K562 (cell line): ENCODE results near the gene PIN1. TPM values are rescaled to one million over a fixed set of nuclear protein-coding genes. Genes with fewer than 3 reads are reported as not detected.
"Not testable (repeated sequence)": the region's sequence is repeated elsewhere in the genome, so short reads cannot be mapped to it uniquely, and the experiment has no call there.

Experiments
- ATAC-seq: fragments of 200-7000 bp; cut with Tn5 transposase; 3 replicates; pipeline ENCODE4 v1.9.1; 2020; ENCODE audit warnings: moderate library complexity
- BruUV-seq: library from RNA; stranded (reverse); fragments of 400-500 nt; replicated peaks from 2 replicates; lab custom pipeline; 2021; lab: Mats Ljungman, UMichigan
- CTCF ChIA-PET: fragments of 300-600 bp; formaldehyde crosslinking; extraction: SDS; loops from one replicate; lab custom pipeline; 2021; ENCODE audit warnings: low intra/inter-chr PET ratio; lab: Yijun Ruan, JAX
- POLR2A ChIA-PET: fragments of 300-600, 350-650 bp; sonication (Branson Sonifier 250); formaldehyde crosslinking; extraction: SDS; loops from one replicate; lab custom pipeline; 2021; ENCODE audit warnings: antibody characterized with exemption, inconsistent platforms; lab: Yijun Ruan, JAX
- DNase-seq, 4 experiments: peaks; one replicate each; pipeline versions ENCODE4 v3.0.0 to v3.0.0-alpha.2; 2011 to 2018; ENCODE audit warnings: low spot score in 3 of 4, mixed read lengths in 3 of 4; ENCODE audit errors: extremely low read depth in 1 of 4
- FAIRE-seq: peaks from 2 replicates; lab custom pipeline; 2011; peaks lifted over from hg19 to GRCh38; lab: Jason Lieb, UNC
- H2AFZ ChIP-seq: 2 replicates; pipeline ENCODE4 v1.6.0; 2011; ENCODE audit warnings: low read depth, low read length, control low read depth, inconsistent platforms
- H3K27ac ChIP-seq: fragments of 200-600 bp; 3 replicates; pipeline ENCODE4 v1.8.0; 2011; ENCODE audit warnings: low read depth, mild to moderate bottlenecking, control low read depth, inconsistent platforms, low read length, moderate library complexity, mixed read lengths; ENCODE audit errors: extremely low read depth
- H3K27me3 ChIP-seq, 2 experiments: fragments of 300-600 bp in 1 of 2; 2 replicates in 1 of 2; 3 replicates in 1 of 2; pipeline versions ENCODE4 v1.6.0 to v1.8.0; 2011; ENCODE audit warnings: inconsistent platforms in 2 of 2, low read length in 2 of 2, mild to moderate bottlenecking in 1 of 2, mixed read lengths in 1 of 2, moderate library complexity in 1 of 2; ENCODE audit not compliant: control insufficient read depth in 2 of 2, insufficient read depth in 2 of 2
- H3K36me3 ChIP-seq: fragments of 300-600 bp; 3 replicates; pipeline ENCODE4 v1.8.0; 2011; ENCODE audit warnings: mild to moderate bottlenecking, low read length, inconsistent platforms; ENCODE audit not compliant: control insufficient read depth, insufficient read depth
- H3K4me1 ChIP-seq, 2 experiments: fragments of 200-600 bp in 1 of 2; replicated peaks in 1 of 2; 2 replicates in 1 of 2; 3 replicates in 1 of 2; pipeline versions ENCODE4 v1.5.1 to v1.8.0; 2011; ENCODE audit warnings: inconsistent platforms in 2 of 2, low read length in 2 of 2, mild to moderate bottlenecking in 1 of 2, mixed read lengths in 1 of 2, moderate library complexity in 1 of 2; ENCODE audit not compliant: control insufficient read depth in 2 of 2, insufficient read depth in 2 of 2
- H3K4me2 ChIP-seq: 2 replicates; pipeline ENCODE4 v1.6.1; 2011; ENCODE audit warnings: low read length, control low read depth, inconsistent platforms, mixed read lengths; ENCODE audit not compliant: insufficient read depth
- H3K4me3 ChIP-seq: fragments of 200-600 bp; sonication (generic), shearing (Covaris generic); 2 replicates; pipeline ENCODE4 v1.5.1; 2016; ENCODE audit warnings: control low read depth, inconsistent platforms
- H3K79me2 ChIP-seq: fragments of 200-600 bp; 3 replicates; pipeline ENCODE4 v1.8.0; 2011; ENCODE audit warnings: low read length, inconsistent platforms; ENCODE audit not compliant: control insufficient read depth, insufficient read depth
- H3K9ac ChIP-seq, 2 experiments: 2 replicates each; pipeline versions ENCODE4 v1.6.0 to v1.6.1; 2011; ENCODE audit warnings: low read depth in 2 of 2, low read length in 2 of 2, control low read depth in 1 of 2, inconsistent platforms in 1 of 2, mild to moderate bottlenecking in 1 of 2, mixed read lengths in 1 of 2; ENCODE audit not compliant: insufficient read depth in 1 of 2
- H3K9me1 ChIP-seq: one replicate; pipeline ENCODE4 v1.6.0; 2011; ENCODE audit warnings: inconsistent platforms, mild to moderate bottlenecking, low read length, moderate library complexity; ENCODE audit not compliant: control insufficient read depth, insufficient read depth
- H3K9me3 ChIP-seq: replicated peaks from 2 replicates; pipeline ENCODE4 v1.5.1; 2011; ENCODE audit warnings: low read depth, low read length, inconsistent platforms; ENCODE audit not compliant: control insufficient read depth, insufficient read depth
- H4K20me1 ChIP-seq: replicated peaks from 2 replicates; pipeline ENCODE4 v1.6.1; 2011; ENCODE audit warnings: low read length, inconsistent platforms, mixed read lengths; ENCODE audit not compliant: control insufficient read depth, insufficient read depth
- ASH1L ChIP-seq: fragments of 450-650 bp; IDR thresholded peaks from 2 replicates; pipeline ENCODE4 v1.6.1; 2018; ENCODE audit warnings: borderline replicate concordance, mild to moderate bottlenecking, low read depth; ENCODE audit not compliant: partially characterized antibody
- CXXC5 ChIP-seq: fragments of 250-450 bp; sonication (Bioruptor Pico); IDR thresholded peaks from 2 replicates; pipeline ENCODE4 v1.8.0; 2022; ENCODE audit warnings: inconsistent platforms, mild to moderate bottlenecking, moderate library complexity
- MAZ ChIP-seq, 2 experiments: fragments of 450-650 bp in 1 of 2; sonication (generic) in 1 of 2; formaldehyde crosslinking; IDR thresholded peaks in 1 of 2; conservative IDR thresholded peaks in 1 of 2; 2 replicates each; pipeline versions ENCODE4 v1.4.0 to v1.5.0; 2020; ENCODE audit warnings: mild to moderate bottlenecking in 1 of 2, missing genetic modification reagents in 1 of 2
- TFAP4 ChIP-seq: sonication (generic); formaldehyde crosslinking; IDR thresholded peaks from 2 replicates; pipeline ENCODE4 v1.8.0; 2022; ENCODE audit warnings: missing genetic modification reagents, mild to moderate bottlenecking, moderate library complexity, borderline replicate concordance
- VEZF1 ChIP-seq: fragments of 200-800 bp; sonication (Bioruptor generic); IDR thresholded peaks from 2 replicates; pipeline ENCODE4 v1.6.1; 2017; ENCODE audit warnings: missing genetic modification characterization, missing compliant biosample characterization
- YY1 ChIP-seq, 3 experiments: IDR thresholded peaks; 2 replicates each; pipeline ENCODE4 v1.6.1; 2011; ENCODE audit warnings: low read length in 2 of 3, mild to moderate bottlenecking in 2 of 3, moderate library complexity in 2 of 3, borderline replicate concordance in 1 of 3, control low read depth in 1 of 3, low read depth in 1 of 3; ENCODE audit not compliant: insufficient read depth in 3 of 3, insufficient replicate concordance in 2 of 3, control insufficient read depth in 1 of 3, insufficient read length in 1 of 3; ENCODE audit errors: extremely low read depth in 1 of 3
- WGBS: fragments of 100-300 bp; shearing (Covaris generic); methylation state at CpG from one replicate; pipeline ENCODE4 v1.1.6; 2016; ENCODE audit warnings: low coverage, mixed read lengths; ENCODE audit not compliant: insufficient coverage; ENCODE audit errors: missing lambda C conversion rate; 5-methylcytosine and 5-hydroxymethylcytosine counted together
- in situ Hi-C: fragments of 300-500 bp; cut with MboI; formaldehyde crosslinking; loops from 4 replicates; pipeline ENCODE4 v1.15.0; 2018; ENCODE audit warnings: inconsistent platforms, mixed read lengths
- intact Hi-C: fragments of 100-400 bp; cut with micrococcal nuclease; formaldehyde crosslinking; loops from 2 replicates; pipeline ENCODE4 v1.14.2; 2022
- polyA plus RNA-seq, 8 experiments: library from polyadenylated mRNA; depleted of rRNA in 4 of 8; stranded (reverse) in 5 of 8; unstranded in 3 of 8; fragments of >200 nt; fragmentation: Nextera tagmentation in 2 of 8; fragmentation: Illumina TruSeq in 1 of 8; extraction: Ambion mirVana in 2 of 8; extraction: Trizol in 1 of 8; gene quantifications; 2 replicates each; pipeline versions ENCODE4 v1.2.1 to v1.2.3, GENCODE V29; 2011 to 2014; ENCODE audit warnings: inconsistent platforms in 1 of 8, missing spikeins in 1 of 8
- total RNA-seq, 7 experiments: library from RNA; depleted of rRNA in 6 of 7; stranded (reverse); fragments of >200 nt in 6 of 7; fragmentation: Illumina TruSeq in 2 of 7; extraction: Trizol in 2 of 7; gene quantifications; 2 replicates each; pipeline versions ENCODE4 v1.2.1 to v1.2.3, GENCODE V29; 2011 to 2021; ENCODE audit warnings: low replicate concordance in 1 of 7

PIN1 gene
- total and polyA plus RNA-seq, 9 of the 15 experiments (the other 6 are each of a cell fraction or from before 2014, with no cell fraction given): 1.6 to 178 (median 42.5) TPM

- TF ChIP-seq VEZF1 (CRISPR knock-in tag) (peak; percentile 88), YY1 (IDR thresholded peaks at IDR 0.05; ENCODE audit: borderline replicate concordance in 1 of 3, control insufficient read depth in 1 of 3, extremely low read depth in 1 of 3, insufficient read depth in 3 of 3, insufficient read length in 1 of 3, insufficient replicate concordance in 2 of 3, low read depth in 1 of 3, low read length in 2 of 3) (peak in 2 of 3 experiments; percentile 47 to 53), ASH1L (no peak), CXXC5 (CRISPR knock-in tag) (peak; percentile 67), TFAP4 (CRISPR knock-in tag) (0 out of 2 replicates have a peak, but pooled peaks have one; percentile 13), MAZ (CRISPR knock-in tag; conservative IDR thresholded peaks at IDR 0.05 in 1 of 2, IDR thresholded peaks at IDR 0.05 in 1 of 2) (peak; percentile 18 to 60; a peak in 2 of 4 replicates)
These were observed 15.6 kb upstream of the PIN1 start (continued) for GRCh38 chr19:9819596-9819909.

GRCh38 chr19:9820034-9820433, 15.1 kb upstream of the PIN1 start:
- WGBS: 76% methylated on average over 8 of the region's 8 CpGs
- peak overlapping the region; percentile 57 for H2AFZ ChIP-seq
- H3K4me3 ChIP-seq: 0 out of 2 replicates have a peak overlapping the region, but pooled peaks have one; percentile 5
- H3K27me3 ChIP-seq, in situ Hi-C loops, H4K20me1 ChIP-seq, BruUV-seq, H3K9ac ChIP-seq, DNase-seq, POLR2A ChIA-PET, intact Hi-C loops, FAIRE-seq, ATAC-seq, CTCF ChIA-PET, H3K9me1 ChIP-seq: not testable (repeated sequence)
- H3K9me3 ChIP-seq: peaks cover 13% of the 10 kb centered on the region
- H3K4me1 ChIP-seq: peaks cover 14 to 19% of the 10 kb centered on the region in 2 experiments; a peak in 4 of 5 replicates
- peaks cover 32% of the 10 kb centered on the region for H3K79me2 ChIP-seq
- H3K4me2 ChIP-seq: peak overlapping the region; percentile 72
- peak overlapping the region; percentile 52; the same call in 1 of the 3 replicates for H3K27ac ChIP-seq
- peaks cover 24% of the 10 kb centered on the region; the same call in 2 of the 3 replicates for H3K36me3 ChIP-seq
